ENCODE results near the gene EREG. TPM values are rescaled to one million over a fixed set of nuclear protein-coding genes. Genes with fewer than 3 reads are reported as not detected.

EREG gene
- total and polyA plus RNA-seq, 2 donors (not counting 1 experiment from before 2014, with no cell fraction given): 0.33 TPM; not detected in 1

GRCh38 chr4:74433043-74433442, 68.1 kb downstream of the EREG start:
- Histone ChIP-seq H3K27me3 (replicated peaks in 1 of 4; ENCODE audit: control extremely low read depth in 1 of 4, control insufficient read depth in 3 of 4, insufficient read depth in 4 of 4, low read length in 3 of 4) (peaks cover 0 to 2% (median 0%) of the 10 kb centered on the region in 4 experiments), H2AFZ (ENCODE audit: insufficient read depth, low read depth, low read length, poor library complexity, severe bottlenecking) (no peak overlapping the region), H4K20me1 (ENCODE audit: control insufficient read depth, insufficient read depth, low read length, poor library complexity, severe bottlenecking) (no peaks in the 10 kb centered on the region), H3K27ac (ENCODE audit: low read length in 2 of 2) (no peak overlapping the region), H3K4me1 (ENCODE audit: control insufficient read depth in 2 of 2, insufficient read depth in 2 of 2, low read length in 2 of 2) (no peaks in the 10 kb centered on the region), H3K9me3 (ENCODE audit: control extremely low read depth in 1 of 3, control insufficient read depth in 2 of 3, insufficient read depth in 1 of 3, low read length in 2 of 3) (no peaks in the 10 kb centered on the region), H3K4me3 (ENCODE audit: control extremely low read depth in 1 of 5, extremely low read depth in 1 of 5, insufficient read depth in 1 of 5, low read depth in 2 of 5, low read length in 4 of 5) (no peak overlapping the region), H3K9ac (ENCODE audit: low read length) (no peak overlapping the region), H3K79me2 (ENCODE audit: control insufficient read depth, insufficient read depth, low read length) (no peaks in the 10 kb centered on the region), H3K36me3 (replicated peaks in 1 of 2; ENCODE audit: control extremely low read depth in 1 of 2, control insufficient read depth in 1 of 2, extremely low read depth in 1 of 2, insufficient read depth in 2 of 2, low read length in 1 of 2) (no peaks in the 10 kb centered on the region), H3K4me2 (replicated peaks; ENCODE audit: low read depth, low read length, poor library complexity, severe bottlenecking) (no peak overlapping the region)
- Mint-ChIP-seq H3K4me3 (no peak overlapping the region), H3K27me3 (peaks cover 15% of the 10 kb centered on the region), H3K9me3 (ENCODE audit: insufficient read depth) (no peaks in the 10 kb centered on the region), H3K4me1 (no peaks in the 10 kb centered on the region), H3K27ac (no peak overlapping the region)
- POLR2A ChIA-PET: no interaction called here
- intact Hi-C loops (cut with micrococcal nuclease): no loop called here
- ATAC-seq (ENCODE audit: low read depth): no peak
- no peak for TF ChIP-seq EZH2 (IDR thresholded peaks at IDR 0.05; ENCODE audit: borderline replicate concordance, insufficient read depth, low read depth, low read length, poor library complexity, severe bottlenecking)
- WGBS (ENCODE audit: insufficient coverage): no CpG with 5 or more reads among the region's 2 CpGs
- CTCF ChIA-PET: no interaction called here
- DNase-seq: no peak

- CTCF ChIA-PET: no interaction called here
- H4K20me1 ChIP-seq (ENCODE audit: control insufficient read depth, insufficient read depth, low read length, poor library complexity, severe bottlenecking): no peaks in the 10 kb centered on the region
- Mint-ChIP-seq H3K27me3 (peaks cover 15% of the 10 kb centered on the region), H3K4me3 (no peak overlapping the region), H3K4me1 (no peaks in the 10 kb centered on the region), H3K27ac (no peak overlapping the region), H3K9me3 (ENCODE audit: insufficient read depth) (no peaks in the 10 kb centered on the region)
- no peak overlapping the region for H3K27ac ChIP-seq (ENCODE audit: low read length in 2 of 2)
- intact Hi-C loops (cut with micrococcal nuclease): no loop called here
- POLR2A ChIA-PET: no interaction called here
- DNase-seq (no peak), ATAC-seq (ENCODE audit: low read depth) (no peak)
- H3K27me3 ChIP-seq (replicated peaks in 1 of 4; ENCODE audit: control extremely low read depth in 1 of 4, control insufficient read depth in 3 of 4, insufficient read depth in 4 of 4, low read length in 3 of 4): peaks cover 0 to 2% (median 0%) of the 10 kb centered on the region in 4 experiments
- H3K4me1 ChIP-seq (ENCODE audit: control insufficient read depth in 2 of 2, insufficient read depth in 2 of 2, low read length in 2 of 2): no peaks in the 10 kb centered on the region
- H3K4me3 ChIP-seq (ENCODE audit: control extremely low read depth in 1 of 5, extremely low read depth in 1 of 5, insufficient read depth in 1 of 5, low read depth in 2 of 5, low read length in 4 of 5): no peak overlapping the region
- H3K9ac ChIP-seq (ENCODE audit: low read length): no peak overlapping the region
- H3K36me3 ChIP-seq (replicated peaks in 1 of 2; ENCODE audit: control extremely low read depth in 1 of 2, control insufficient read depth in 1 of 2, extremely low read depth in 1 of 2, insufficient read depth in 2 of 2, low read length in 1 of 2): no peaks in the 10 kb centered on the region
- H3K79me2 ChIP-seq (ENCODE audit: control insufficient read depth, insufficient read depth, low read length): no peaks in the 10 kb centered on the region
- H3K4me2 ChIP-seq (replicated peaks; ENCODE audit: low read depth, low read length, poor library complexity, severe bottlenecking): no peak overlapping the region
- H2AFZ ChIP-seq (ENCODE audit: insufficient read depth, low read depth, low read length, poor library complexity, severe bottlenecking): no peak overlapping the region
- TF ChIP-seq EZH2 (IDR thresholded peaks at IDR 0.05; ENCODE audit: borderline replicate concordance, insufficient read depth, low read depth, low read length, poor library complexity, severe bottlenecking) (no peak), CTCF (IDR thresholded peaks at IDR 0.05) (no peak)
- H3K9me3 ChIP-seq (ENCODE audit: control extremely low read depth in 1 of 3, control insufficient read depth in 2 of 3, insufficient read depth in 1 of 3, low read length in 2 of 3): no peaks in the 10 kb centered on the region
- 88% methylated on average over 3 of the region's 7 CpGs for WGBS (ENCODE audit: insufficient coverage)
Measured at GRCh38 chr4:74433541-74434172, 68.7 kb downstream of the EREG start.
